HAP-1 (cell line): Measurements from ENCODE around the gene RPUSD2.

Experiments used
- DNase-seq, 2 experiments: peaks; one replicate each; pipeline ENCODE4 v3.0.0-alpha.2; 2016 to 2020; ENCODE audit warnings: low spot score in 2 of 2
- H3K27me3 ChIP-seq: fragments of 250-450 bp; sonication (Bioruptor Pico); 2 replicates; pipeline ENCODE4 v1.5.1; 2020; ENCODE audit warnings: low read depth, mild to moderate bottlenecking, moderate library complexity
- H3K36me3 ChIP-seq: fragments of 250-450 bp; sonication (Bioruptor Pico); replicated peaks from 2 replicates; pipeline ENCODE4 v1.5.1; 2020; ENCODE audit warnings: mild to moderate bottlenecking
- H3K4me1 ChIP-seq: fragments of 250-450 bp; sonication (Bioruptor Pico); 2 replicates; pipeline ENCODE4 v1.5.1; 2020; ENCODE audit warnings: mild to moderate bottlenecking
- H3K4me3 ChIP-seq: fragments of 250-450 bp; sonication (Bioruptor Pico); 2 replicates; pipeline ENCODE4 v1.5.1; 2020; ENCODE audit warnings: mild to moderate bottlenecking, moderate library complexity
- H3K9me3 ChIP-seq: fragments of 250-450 bp; sonication (Bioruptor Pico); 2 replicates; pipeline ENCODE4 v1.5.1; 2020; ENCODE audit warnings: mild to moderate bottlenecking, moderate library complexity
- in situ Hi-C: fragments of 300-500 bp; cut with MboI; formaldehyde crosslinking; loops from 3 replicates; pipeline ENCODE4 v1.14.3; 2020; ENCODE audit warnings: low sequenced_read_pairs, inconsistent platforms, mixed read lengths

The RPUSD2 gene

GRCh38 chr15:40613080-40613479 is 44.0 kb downstream of the RPUSD2 start:
- H3K27me3 ChIP-seq = no peaks in the 10 kb centered on the region
- H3K4me1 ChIP-seq = peaks cover 2% of the 10 kb centered on the region
- H3K4me3 ChIP-seq = no peak overlapping the region
- no peak for DNase-seq
- no peaks in the 10 kb centered on the region for H3K9me3 ChIP-seq
- peaks cover 7% of the 10 kb centered on the region for H3K36me3 ChIP-seq
- in situ Hi-C loops = no loop called here

GRCh38 chr15:40618023-40618422 is 48.9 kb downstream of the RPUSD2 start:
- Histone ChIP-seq H3K36me3 (peaks cover 20% of the 10 kb centered on the region), H3K27me3 (no peaks in the 10 kb centered on the region), H3K4me3 (no peak overlapping the region), H3K4me1 (peaks cover 5% of the 10 kb centered on the region), H3K9me3 (no peaks in the 10 kb centered on the region)
- DNase-seq = peak in 1 of 2 experiments; percentile 39
- in situ Hi-C loops = no loop called here

GRCh38 chr15:40618906-40619305 is 49.8 kb downstream of the RPUSD2 start:
- no peak overlapping the region for H3K4me3 ChIP-seq
- DNase-seq = no peak
- H3K9me3 ChIP-seq = no peaks in the 10 kb centered on the region
- H3K36me3 ChIP-seq = peaks cover 20% of the 10 kb centered on the region
- peaks cover 5% of the 10 kb centered on the region for H3K4me1 ChIP-seq
- in situ Hi-C loops = no loop called here
- H3K27me3 ChIP-seq = no peaks in the 10 kb centered on the region

DNA sequence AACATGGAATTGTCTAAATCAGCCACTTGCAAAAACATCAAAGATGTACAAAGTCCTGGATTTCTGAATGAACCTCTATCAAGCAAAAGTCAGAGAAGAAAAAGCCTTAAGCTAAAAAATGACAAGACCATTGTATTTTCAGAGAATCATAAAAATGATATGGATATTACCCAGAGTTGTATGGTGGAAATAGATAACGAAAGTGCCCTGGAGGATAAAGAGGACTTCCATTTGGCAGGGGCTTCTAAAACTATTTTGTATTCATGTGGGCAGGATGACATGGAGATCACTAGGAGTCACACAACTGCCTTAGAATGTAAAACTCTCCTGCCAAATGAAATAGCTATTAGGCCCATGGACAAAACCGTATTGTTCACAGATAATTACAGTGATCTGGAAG is 54.3 kb downstream of the RPUSD2 start:
- in situ Hi-C loops = no loop called here

More for the DNA sequence above, 54.3 kb downstream of the RPUSD2 start:
- Histone ChIP-seq H3K4me1 (no peaks in the 10 kb centered on the region; the same call in 1 of the 2 replicates), H3K27me3 (no peaks in the 10 kb centered on the region), H3K9me3 (no peaks in the 10 kb centered on the region), H3K4me3 (no peak overlapping the region), H3K36me3 (peaks cover 20% of the 10 kb centered on the region)
- DNase-seq = no peak
